OCI-LY1 (cell line): ENCODE data around the gene ARHGDIG.
"Not testable (repeated sequence)": the region's sequence is repeated elsewhere in the genome, so short reads cannot be mapped to it uniquely, and the experiment has no call there.

Experiments
- H2AFZ ChIP-seq: fragments of 200-600 bp; sonication (generic), shearing (Covaris generic); 2 replicates; pipeline ENCODE4 v1.6.0; 2014; ENCODE audit warnings: antibody characterized with exemption, mild to moderate bottlenecking, low read length
- H3F3A ChIP-seq: fragments of 200-600 bp; sonication (generic), shearing (Covaris generic); 2 replicates; pipeline ENCODE4 v1.6.0; 2014; ENCODE audit warnings: mild to moderate bottlenecking, antibody characterized with exemption, low read length, moderate library complexity; ENCODE audit not compliant: insufficient read depth
- H3K27ac ChIP-seq: fragments of 200-600 bp; sonication (generic); 2 replicates; pipeline ENCODE4 v1.5.1; 2014; ENCODE audit warnings: low read length, mixed run types, mild to moderate bottlenecking, low read depth; ENCODE audit not compliant: poor library complexity, severe bottlenecking
- H3K27me3 ChIP-seq: fragments of 200-600 bp; sonication (generic); 2 replicates; pipeline ENCODE4 v1.6.0; 2014; ENCODE audit warnings: antibody characterized with exemption, mild to moderate bottlenecking, low read length, moderate library complexity; ENCODE audit not compliant: insufficient read depth
- H3K36me3 ChIP-seq: fragments of 200-600 bp; sonication (generic); 2 replicates; pipeline ENCODE4 v1.6.1; 2014; ENCODE audit warnings: mild to moderate bottlenecking, antibody characterized with exemption, low read length, moderate library complexity, mixed read lengths; ENCODE audit not compliant: insufficient read depth
- H3K4me1 ChIP-seq: fragments of 200-600 bp; sonication (generic); 2 replicates; pipeline ENCODE4 v1.5.1; 2014; ENCODE audit warnings: mild to moderate bottlenecking, low read length, moderate library complexity; ENCODE audit not compliant: insufficient read depth, severe bottlenecking
- H3K4me2 ChIP-seq: fragments of 200-600 bp; sonication (generic), shearing (Covaris generic); 2 replicates; pipeline ENCODE4 v1.6.1; 2014; ENCODE audit warnings: low read length
- H3K4me3 ChIP-seq: fragments of 200-600 bp; sonication (generic); 2 replicates; pipeline ENCODE4 v1.5.1; 2014; ENCODE audit warnings: low read length, low read depth, mild to moderate bottlenecking, mixed read lengths; ENCODE audit not compliant: poor library complexity, severe bottlenecking
- H3K79me2 ChIP-seq: fragments of 200-600 bp; shearing (Covaris generic); 2 replicates; pipeline ENCODE4 v1.6.1; 2016; ENCODE audit warnings: mixed run types, low read length, mixed read lengths; ENCODE audit not compliant: insufficient read depth
- H3K9ac ChIP-seq: fragments of 200-600 bp; sonication (generic), shearing (Covaris generic); 2 replicates; pipeline ENCODE4 v1.6.1; 2014; ENCODE audit warnings: mild to moderate bottlenecking, low read length, mixed read lengths
- H3K9me2 ChIP-seq: fragments of 200-600 bp; sonication (generic), shearing (Covaris generic); 2 replicates; pipeline ENCODE4 v1.6.1; 2014; ENCODE audit warnings: low read depth, mild to moderate bottlenecking, low read length, mixed read lengths
- H3K9me3 ChIP-seq: fragments of 200-600 bp; shearing (Covaris generic); 2 replicates; pipeline ENCODE4 v1.6.1; 2014; ENCODE audit warnings: low read length, mixed read lengths
- H4K20me1 ChIP-seq: fragments of 200-600 bp; sonication (generic), shearing (Covaris generic); 2 replicates; pipeline ENCODE4 v1.6.0; 2016; ENCODE audit warnings: mild to moderate bottlenecking, low read length; ENCODE audit not compliant: insufficient read depth
- CTCF ChIP-seq: fragments of 200-600 bp; sonication (generic), shearing (Covaris generic); IDR thresholded peaks from 2 replicates; pipeline ENCODE4 v1.5.1; 2017; ENCODE audit warnings: mild to moderate bottlenecking, antibody characterized with exemption, low read length, moderate library complexity, mixed read lengths
- EZH2 ChIP-seq: fragments of 200-600 bp; sonication (generic), shearing (Covaris generic); IDR thresholded peaks from 2 replicates; pipeline ENCODE4 v1.8.0; 2017; ENCODE audit warnings: borderline replicate concordance, mixed run types, mild to moderate bottlenecking, antibody characterized with exemption, low read length, moderate library complexity, mixed read lengths

The ARHGDIG gene

GRCh38 chr16:324451-325334, 44.3 kb downstream of the ARHGDIG start:
- H4K20me1 ChIP-seq: no peaks in the 10 kb centered on the region
- H3K4me2 ChIP-seq: peak overlapping the region; percentile 64
- H3K9me3 ChIP-seq: no peaks in the 10 kb centered on the region
- peak overlapping the region; percentile 75 for H3K27ac ChIP-seq
- H3K4me1 ChIP-seq: peaks cover 44% of the 10 kb centered on the region
- no peaks in the 10 kb centered on the region for H3K27me3 ChIP-seq
- H3F3A ChIP-seq: no peaks in the 10 kb centered on the region
- H3K36me3 ChIP-seq: no peaks in the 10 kb centered on the region
- TF ChIP-seq EZH2 (no peak), CTCF (no peak)
- H3K79me2 ChIP-seq: no peaks in the 10 kb centered on the region
- H2AFZ ChIP-seq: no peak overlapping the region
- peak overlapping the region; percentile 45 for H3K4me3 ChIP-seq
- peak overlapping the region; percentile 39; the same call in 1 of the 2 replicates for H3K9ac ChIP-seq
- H3K9me2 ChIP-seq: no peaks in the 10 kb centered on the region

GRCh38 chr16:325375-326145, 45.2 kb downstream of the ARHGDIG start:
- Histone ChIP-seq H3K27me3 (no peaks in the 10 kb centered on the region), H3F3A (no peaks in the 10 kb centered on the region), H3K36me3 (peaks cover 2% of the 10 kb centered on the region; the same call in 1 of the 2 replicates), H3K4me3 (peak overlapping the region; percentile 45), H3K9me2 (no peaks in the 10 kb centered on the region), H2AFZ (no peak overlapping the region), H3K4me1 (peaks cover 44% of the 10 kb centered on the region), H3K9ac (peak overlapping the region; percentile 39; the same call in 1 of the 2 replicates), H3K79me2 (no peaks in the 10 kb centered on the region), H4K20me1 (no peaks in the 10 kb centered on the region), H3K9me3 (no peaks in the 10 kb centered on the region), H3K27ac (peak overlapping the region; percentile 75), H3K4me2 (peak overlapping the region; percentile 64)
- no peak for TF ChIP-seq EZH2
- TF ChIP-seq CTCF: no peak

GRCh38 chr16:330741-331140, 50.4 kb downstream of the ARHGDIG start:
- Histone ChIP-seq H3K4me2 (no peak overlapping the region), H3K27me3 (no peaks in the 10 kb centered on the region), H4K20me1 (no peaks in the 10 kb centered on the region), H3K36me3 (peaks cover 9% of the 10 kb centered on the region), H3F3A (no peaks in the 10 kb centered on the region), H3K4me1 (peaks cover 20% of the 10 kb centered on the region), H3K4me3 (no peak overlapping the region), H3K79me2 (peaks cover 21% of the 10 kb centered on the region), H3K9me3 (0 out of 2 replicates have a peak, but pooled peaks cover 3% of the 10 kb centered on the region), H2AFZ (no peak overlapping the region), H3K27ac (no peak overlapping the region), H3K9me2 (no peaks in the 10 kb centered on the region), H3K9ac (no peak overlapping the region)
- TF ChIP-seq EZH2 (no peak), CTCF (no peak)

- H3K27me3 ChIP-seq, H3K27ac ChIP-seq, H3K9ac ChIP-seq: not testable (repeated sequence)
Measured at GRCh38 chr16:331181-331814, 50.9 kb downstream of the ARHGDIG start.

More at GRCh38 chr16:331181-331814, 50.9 kb downstream of the ARHGDIG start:
- peaks cover 21% of the 10 kb centered on the region for H3K4me1 ChIP-seq
- H2AFZ ChIP-seq, H3K9me2 ChIP-seq, H3K9me3 ChIP-seq, H4K20me1 ChIP-seq, H3K36me3 ChIP-seq, H3F3A ChIP-seq, H3K4me2 ChIP-seq, H3K4me3 ChIP-seq: not testable (repeated sequence)
- H3K79me2 ChIP-seq: peaks cover 22% of the 10 kb centered on the region
